ENCODE data around the gene MEIOSIN.

The MEIOSIN gene

DNA sequence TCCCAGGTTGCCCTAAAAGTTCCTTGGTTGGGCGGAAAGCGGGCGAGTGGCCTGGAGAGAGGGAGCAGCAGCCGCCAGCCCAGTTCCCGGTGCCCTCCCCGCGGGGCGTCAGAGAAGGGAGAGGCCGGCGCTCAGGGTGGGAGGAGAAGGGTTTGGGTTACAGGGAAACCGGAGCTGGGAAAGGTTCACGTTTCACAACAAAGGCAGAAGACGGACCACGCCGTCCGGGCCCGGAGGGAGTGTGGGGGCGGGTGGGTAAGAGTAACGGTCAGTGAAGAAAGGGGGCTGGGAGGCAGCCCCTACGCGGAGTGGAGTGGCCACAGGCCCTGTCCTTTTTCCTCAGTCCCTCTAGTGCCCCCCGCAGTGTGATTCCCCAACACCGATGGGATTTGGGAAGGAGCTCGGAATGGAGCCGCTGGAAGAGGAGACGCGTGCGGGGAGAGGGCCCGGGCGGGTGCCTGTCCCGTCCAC is 34.2 kb downstream of the MEIOSIN start:
- no peak for DNase-seq (ENCODE audit: extremely low spot score)
- TF ChIP-seq, protein P1, sequence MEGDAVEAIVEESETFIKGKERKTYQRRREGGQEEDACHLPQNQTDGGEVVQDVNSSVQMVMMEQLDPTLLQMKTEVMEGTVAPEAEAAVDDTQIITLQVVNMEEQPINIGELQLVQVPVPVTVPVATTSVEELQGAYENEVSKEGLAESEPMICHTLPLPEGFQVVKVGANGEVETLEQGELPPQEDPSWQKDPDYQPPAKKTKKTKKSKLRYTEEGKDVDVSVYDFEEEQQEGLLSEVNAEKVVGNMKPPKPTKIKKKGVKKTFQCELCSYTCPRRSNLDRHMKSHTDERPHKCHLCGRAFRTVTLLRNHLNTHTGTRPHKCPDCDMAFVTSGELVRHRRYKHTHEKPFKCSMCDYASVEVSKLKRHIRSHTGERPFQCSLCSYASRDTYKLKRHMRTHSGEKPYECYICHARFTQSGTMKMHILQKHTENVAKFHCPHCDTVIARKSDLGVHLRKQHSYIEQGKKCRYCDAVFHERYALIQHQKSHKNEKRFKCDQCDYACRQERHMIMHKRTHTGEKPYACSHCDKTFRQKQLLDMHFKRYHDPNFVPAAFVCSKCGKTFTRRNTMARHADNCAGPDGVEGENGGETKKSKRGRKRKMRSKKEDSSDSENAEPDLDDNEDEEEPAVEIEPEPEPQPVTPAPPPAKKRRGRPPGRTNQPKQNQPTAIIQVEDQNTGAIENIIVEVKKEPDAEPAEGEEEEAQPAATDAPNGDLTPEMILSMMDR (IDR thresholded peaks at IDR 0.05; ENCODE audit: control extremely low read depth, extremely low read depth, low read depth, missing control alignments) = no peak
- CTCF ChIA-PET = interaction anchor here (3.4 to 5.8 kb wide), 3 partner anchors 13 to 75 kb away, joined by 20 to 63 read pairs (median 30); partner anchors contain the start of genes DMPK, QPCTL and SNRPD2
- POLR2A ChIA-PET = no interaction called here

DNA sequence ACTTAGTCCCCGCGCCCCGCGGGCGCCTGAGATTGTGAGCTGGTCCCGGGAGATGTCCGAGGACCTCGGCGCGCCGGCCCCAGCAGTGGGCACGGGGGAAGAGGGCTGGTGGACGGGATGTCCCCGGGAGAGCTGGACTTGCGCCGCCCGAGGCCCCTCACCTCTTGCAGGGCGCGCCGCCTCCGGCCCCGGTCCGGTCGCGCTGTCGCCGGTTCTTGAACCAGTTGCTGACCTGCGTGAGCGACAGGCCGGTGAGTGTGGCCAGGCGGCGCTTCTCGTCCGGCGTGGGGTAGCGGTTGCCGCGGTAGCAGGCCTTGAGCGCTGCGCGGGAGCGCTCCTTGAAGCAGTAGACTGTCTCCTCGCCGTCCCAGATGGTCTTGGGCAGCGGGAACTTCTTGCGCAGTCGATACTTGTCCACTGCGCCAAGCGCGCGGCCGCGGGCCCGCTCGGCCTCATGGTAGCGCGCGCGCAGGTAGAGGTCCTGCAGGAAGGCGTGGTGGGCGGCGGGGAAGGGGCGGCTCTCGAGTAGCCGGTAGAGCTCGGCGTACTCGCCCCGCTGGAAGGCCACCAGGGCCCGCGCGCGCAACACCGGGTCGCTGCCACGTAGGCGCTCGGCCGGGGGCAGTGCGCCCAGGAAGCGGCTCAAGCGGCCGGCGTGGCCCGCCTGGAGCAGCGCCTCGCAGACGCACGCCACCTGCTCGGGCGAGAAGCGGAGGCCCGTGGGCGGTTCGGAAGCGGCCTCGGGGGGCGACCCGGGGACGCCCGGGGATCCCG is 34.8 kb downstream of the MEIOSIN start:
- CTCF ChIA-PET = interaction anchor here (1.4 to 5.8 kb wide), 10 partner anchors 10 to 261 kb away, joined by 4 to 77 read pairs (median 17); partner anchors contain the start of genes DMPK, DMWD, FOXA3 and QPCTL
- POLR2A ChIA-PET = interaction anchor here (1.0 to 1.5 kb wide), 2 partner anchors 11 to 38 kb away, joined by 3 to 9 read pairs; no protein-coding TSS in a partner anchor
- DNase-seq (ENCODE audit: extremely low spot score) = peak; percentile 63
- TF ChIP-seq, protein P1 (IDR thresholded peaks at IDR 0.05; ENCODE audit: control extremely low read depth, extremely low read depth, low read depth, missing control alignments) = no peak

DNA sequence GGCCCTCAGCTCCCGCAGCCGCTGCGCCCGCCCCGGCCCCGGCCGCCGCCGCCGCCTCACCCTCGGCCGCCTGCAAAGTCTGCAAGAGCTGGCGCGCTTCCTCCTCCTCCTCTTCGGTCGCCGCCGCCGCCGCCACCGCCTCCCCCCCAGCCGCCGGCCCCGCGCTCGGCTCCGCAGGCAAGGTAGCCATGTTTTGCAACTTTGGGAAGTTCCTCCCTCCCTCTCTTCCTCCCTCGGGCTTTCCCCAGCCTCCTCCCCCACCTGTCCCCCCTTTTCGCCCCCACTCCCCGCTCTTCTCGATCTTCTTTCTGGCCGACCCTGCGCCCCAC is 35.4 kb downstream of the MEIOSIN start:
- no peak for DNase-seq (ENCODE audit: extremely low spot score)
- ChIA-PET CTCF (interaction anchor here (0.9 to 5.8 kb wide), 17 partner anchors 9 to 260 kb away, joined by 3 to 77 read pairs (median 9); partner anchors contain the start of genes DMPK, DMWD, FBXO46 and FOXA3), POLR2A (interaction anchor here (0.8 to 1.5 kb wide), 6 partner anchors 11 to 300 kb away, joined by 3 to 9 read pairs (median 3); partner anchors contain the start of gene IRF2BP1)
- TF ChIP-seq, protein P1 (IDR thresholded peaks at IDR 0.05; ENCODE audit: control extremely low read depth, extremely low read depth, low read depth, missing control alignments) = no peak

DNA sequence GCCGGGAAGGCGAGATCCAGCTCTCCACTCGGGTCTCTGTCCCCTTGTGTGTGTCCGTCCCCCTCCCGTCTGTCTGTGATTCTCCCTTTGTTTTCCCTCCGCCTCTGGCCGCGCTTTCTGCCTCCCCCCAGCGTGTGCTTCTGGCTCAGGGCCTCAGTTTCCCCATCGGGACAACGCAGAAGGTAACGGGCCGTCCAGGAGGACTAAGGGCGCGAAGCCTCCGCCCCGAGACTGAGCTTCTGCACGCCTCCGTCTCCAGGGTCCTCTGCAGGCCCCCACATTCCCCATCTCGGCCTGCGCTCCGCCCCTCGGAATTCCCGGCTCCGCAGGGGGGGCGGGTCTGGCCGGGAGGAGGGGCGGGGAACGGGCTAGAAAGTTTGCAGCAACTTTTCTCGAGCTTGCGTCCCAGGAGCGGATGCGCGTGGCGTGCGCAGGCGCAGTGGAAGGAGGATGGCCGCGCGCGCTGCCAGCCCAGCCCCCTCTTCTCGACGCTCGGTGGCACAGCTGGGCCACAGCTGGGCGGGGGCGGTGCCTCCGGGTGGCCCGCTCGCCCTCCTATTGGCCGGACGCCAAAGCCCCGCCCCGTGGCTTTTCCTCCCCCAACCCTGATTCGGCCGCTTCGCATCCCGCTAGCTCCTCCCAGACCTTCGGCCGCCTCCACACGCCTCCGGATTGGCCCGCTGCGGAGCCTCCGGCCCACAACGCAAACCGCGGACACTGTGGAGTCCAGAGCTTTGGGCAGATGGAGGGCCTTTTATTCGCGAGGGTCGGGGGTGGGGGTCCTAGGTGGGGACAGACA is 35.9 kb downstream of the MEIOSIN start, which contains the start of gene SIX5:
Gene SIX5 (minus strand): TSS at position 269 of the 799 bp plus-strand sequence. CDS start 408 bp downstream, outside the sequence.
- TF ChIP-seq, protein P1 (IDR thresholded peaks at IDR 0.05; ENCODE audit: control extremely low read depth, extremely low read depth, low read depth, missing control alignments) = no peak
- DNase-seq (ENCODE audit: extremely low spot score) = peak; percentile 98
- CTCF ChIA-PET = interaction anchor here (0.7 to 5.8 kb wide), 36 partner anchors 8 to 291 kb away, joined by 3 to 77 read pairs (median 5); partner anchors contain the start of genes DMPK, DMWD, FBXO46 and FOXA3
- POLR2A ChIA-PET = interaction anchor here (0.6 to 1.5 kb wide), 12 partner anchors 12 to 300 kb away, joined by 3 to 13 read pairs (median 4); partner anchors contain the start of gene IRF2BP1

DNA sequence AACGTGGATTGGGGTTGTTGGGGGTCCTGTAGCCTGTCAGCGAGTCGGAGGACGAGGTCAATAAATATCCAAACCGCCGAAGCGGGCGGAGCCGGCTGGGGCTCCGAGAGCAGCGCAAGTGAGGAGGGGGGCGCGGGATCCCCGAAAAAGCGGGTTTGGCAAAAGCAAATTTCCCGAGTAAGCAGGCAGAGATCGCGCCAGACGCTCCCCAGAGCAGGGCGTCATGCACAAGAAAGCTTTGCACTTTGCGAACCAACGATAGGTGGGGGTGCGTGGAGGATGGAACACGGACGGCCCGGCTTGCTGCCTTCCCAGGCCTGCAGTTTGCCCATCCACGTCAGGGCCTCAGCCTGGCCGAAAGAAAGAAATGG is 36.6 kb downstream of the MEIOSIN start:
- ChIA-PET CTCF (interaction anchor here (0.7 to 5.8 kb wide), 33 partner anchors 8 to 291 kb away, joined by 3 to 77 read pairs (median 5); partner anchors contain the start of genes DMPK, DMWD, FBXO46 and FOXA3), POLR2A (interaction anchor here (0.6 to 1.4 kb wide), 9 partner anchors 12 to 247 kb away, joined by 3 to 13 read pairs (median 4); partner anchors contain the start of gene IRF2BP1)
- no peak for DNase-seq (ENCODE audit: extremely low spot score)
- TF ChIP-seq, protein P1 (IDR thresholded peaks at IDR 0.05; ENCODE audit: control extremely low read depth, extremely low read depth, low read depth, missing control alignments) = no peak
